Measurements from ENCODE around the gene XYLT1.

GRCh38 chr16:17375461-17376304, 95.1 kb downstream of the XYLT1 start:
- no peak for TF ChIP-seq ZNF121 (tag by site-specific recombination; IDR thresholded peaks at IDR 0.05)
- TF ChIP-seq ZNF549 (tag by site-specific recombination; IDR thresholded peaks at IDR 0.05), result no peak
- no peak for TF ChIP-seq ZNF274 (IDR thresholded peaks at IDR 0.05; ENCODE audit: low read length)
- TF ChIP-seq ZNF274 (tag by site-specific recombination; IDR thresholded peaks at IDR 0.05; ENCODE audit: borderline replicate concordance), result no peak
- TF ChIP-seq, protein P1, sequence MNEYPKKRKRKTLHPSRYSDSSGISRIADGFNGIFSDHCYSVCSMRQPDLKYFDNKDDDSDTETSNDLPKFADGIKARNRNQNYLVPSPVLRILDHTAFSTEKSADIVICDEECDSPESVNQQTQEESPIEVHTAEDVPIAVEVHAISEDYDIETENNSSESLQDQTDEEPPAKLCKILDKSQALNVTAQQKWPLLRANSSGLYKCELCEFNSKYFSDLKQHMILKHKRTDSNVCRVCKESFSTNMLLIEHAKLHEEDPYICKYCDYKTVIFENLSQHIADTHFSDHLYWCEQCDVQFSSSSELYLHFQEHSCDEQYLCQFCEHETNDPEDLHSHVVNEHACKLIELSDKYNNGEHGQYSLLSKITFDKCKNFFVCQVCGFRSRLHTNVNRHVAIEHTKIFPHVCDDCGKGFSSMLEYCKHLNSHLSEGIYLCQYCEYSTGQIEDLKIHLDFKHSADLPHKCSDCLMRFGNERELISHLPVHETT (tag by site-specific recombination; IDR thresholded peaks at IDR 0.05), result no peak
- TF ChIP-seq CTCF (tag by site-specific recombination; IDR thresholded peaks at IDR 0.05), result no peak
- no peak for TF ChIP-seq ZBTB11 (tag by site-specific recombination; conservative IDR thresholded peaks at IDR 0.05; ENCODE audit: low read depth)
- no peak for TF ChIP-seq ZNF132 (tag by site-specific recombination; IDR thresholded peaks at IDR 0.05; ENCODE audit: borderline replicate concordance)
- TF ChIP-seq, protein P2, sequence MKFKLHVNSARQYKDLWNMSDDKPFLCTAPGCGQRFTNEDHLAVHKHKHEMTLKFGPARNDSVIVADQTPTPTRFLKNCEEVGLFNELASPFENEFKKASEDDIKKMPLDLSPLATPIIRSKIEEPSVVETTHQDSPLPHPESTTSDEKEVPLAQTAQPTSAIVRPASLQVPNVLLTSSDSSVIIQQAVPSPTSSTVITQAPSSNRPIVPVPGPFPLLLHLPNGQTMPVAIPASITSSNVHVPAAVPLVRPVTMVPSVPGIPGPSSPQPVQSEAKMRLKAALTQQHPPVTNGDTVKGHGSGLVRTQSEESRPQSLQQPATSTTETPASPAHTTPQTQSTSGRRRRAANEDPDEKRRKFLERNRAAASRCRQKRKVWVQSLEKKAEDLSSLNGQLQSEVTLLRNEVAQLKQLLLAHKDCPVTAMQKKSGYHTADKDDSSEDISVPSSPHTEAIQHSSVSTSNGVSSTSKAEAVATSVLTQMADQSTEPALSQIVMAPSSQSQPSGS (tag by site-specific recombination; IDR thresholded peaks at IDR 0.05; ENCODE audit: low read depth), result no peak
- TF ChIP-seq ZBTB21 (tag by site-specific recombination; IDR thresholded peaks at IDR 0.05), result no peak

All from HEK293 (cell line).